ENCODE measurements around the gene ADAMTS2. TPM values are rescaled to one million over a fixed set of nuclear protein-coding genes. Genes with fewer than 3 reads are reported as not detected.

ADAMTS2 gene
- total RNA-seq, 4 donors from 2014 or later: 6.0 to 20.9 (median 13.5) TPM

- no peak for TF ChIP-seq POLR2AphosphoS5 (IDR thresholded peaks at IDR 0.05)
- TF ChIP-seq POLR2A (IDR thresholded peaks at IDR 0.05): no peak
- TF ChIP-seq CTCF (IDR thresholded peaks at IDR 0.05): no peak
- no peak for TF ChIP-seq EP300 (IDR thresholded peaks at IDR 0.05; ENCODE audit: low read depth)
- H3K36me3 ChIP-seq: no peaks in the 10 kb centered on the region
- no peak overlapping the region for H3K27ac ChIP-seq
- intact Hi-C loops (cut with DNase I; ENCODE audit: low total_unique reads) (no loop called here), in situ Hi-C loops (cut with MboI; ENCODE audit: low pct_ligation_motif_present in 1 of 4, low pct_unique_long_range_greater_than_20kb in 1 of 4, low sequenced_read_pairs in 3 of 4) (no loop called here)
- H3K4me3 ChIP-seq: no peak overlapping the region
- H3K9me3 ChIP-seq: no peaks in the 10 kb centered on the region
- H3K27me3 ChIP-seq: no peaks in the 10 kb centered on the region
- H3K4me1 ChIP-seq: no peaks in the 10 kb centered on the region
- DNase-seq: no peak
- 84% methylated on average over 6 of the region's 9 CpGs; no CpG with 5 or more reads in 1 of the 2 donors for WGBS, 2 donors (ENCODE audit: low coverage in 1 of 2)
These were observed 122.8 kb downstream of the ADAMTS2 start for GRCh38 chr5:179222246-179223017.

- no peaks in the 10 kb centered on the region for H3K36me3 ChIP-seq
- in situ Hi-C loops (cut with MboI; ENCODE audit: low pct_ligation_motif_present in 1 of 4, low pct_unique_long_range_greater_than_20kb in 1 of 4, low sequenced_read_pairs in 3 of 4): no loop called here
- no peaks in the 10 kb centered on the region for H3K4me1 ChIP-seq
- no peak overlapping the region for H3K27ac ChIP-seq
- H3K27me3 ChIP-seq: no peaks in the 10 kb centered on the region
- WGBS, 2 donors (ENCODE audit: low coverage in 1 of 2): 81% methylated on average over 6 of the region's 6 CpGs; no CpG with 5 or more reads in 1 of the 2 donors
- no peak for DNase-seq
- TF ChIP-seq POLR2AphosphoS5 (IDR thresholded peaks at IDR 0.05): no peak
- H3K9me3 ChIP-seq: no peaks in the 10 kb centered on the region
- intact Hi-C loops (cut with DNase I; ENCODE audit: low total_unique reads): no loop called here
- no peak overlapping the region for H3K4me3 ChIP-seq
These were observed 123.4 kb downstream of the ADAMTS2 start for GRCh38 chr5:179221877-179222220.

GRCh38 chr5:179221196-179221876, 123.9 kb downstream of the ADAMTS2 start:
- no peak overlapping the region for H3K27ac ChIP-seq
- TF ChIP-seq EP300 (IDR thresholded peaks at IDR 0.05; ENCODE audit: low read depth) (no peak), CTCF (IDR thresholded peaks at IDR 0.05) (no peak), POLR2A (IDR thresholded peaks at IDR 0.05) (no peak), POLR2AphosphoS5 (IDR thresholded peaks at IDR 0.05) (no peak)
- no peaks in the 10 kb centered on the region for H3K27me3 ChIP-seq
- no peaks in the 10 kb centered on the region for H3K4me1 ChIP-seq
- no peak for DNase-seq
- 88% methylated on average over 14 of the region's 14 CpGs; no CpG with 5 or more reads in 1 of the 2 donors for WGBS, 2 donors (ENCODE audit: low coverage in 1 of 2)
- no peaks in the 10 kb centered on the region for H3K36me3 ChIP-seq
- in situ Hi-C loops (cut with MboI; ENCODE audit: low pct_ligation_motif_present in 1 of 4, low pct_unique_long_range_greater_than_20kb in 1 of 4, low sequenced_read_pairs in 3 of 4) (no loop called here), intact Hi-C loops (cut with DNase I; ENCODE audit: low total_unique reads) (no loop called here)
- H3K9me3 ChIP-seq: no peaks in the 10 kb centered on the region
- no peak overlapping the region for H3K4me3 ChIP-seq

GRCh38 chr5:179220716-179221115, 124.5 kb downstream of the ADAMTS2 start:
- H3K27me3 ChIP-seq: no peaks in the 10 kb centered on the region
- WGBS, 2 donors (ENCODE audit: low coverage in 1 of 2): 60 to 69% methylated on average over 1 to 7 of the region's 8 CpGs
- no peak for DNase-seq
- no peaks in the 10 kb centered on the region for H3K36me3 ChIP-seq
- intact Hi-C loops (cut with DNase I; ENCODE audit: low total_unique reads): no loop called here
- in situ Hi-C loops (cut with MboI; ENCODE audit: low pct_ligation_motif_present in 1 of 4, low pct_unique_long_range_greater_than_20kb in 1 of 4, low sequenced_read_pairs in 3 of 4): no loop called here
- H3K9me3 ChIP-seq: no peaks in the 10 kb centered on the region
- TF ChIP-seq EP300 (IDR thresholded peaks at IDR 0.05; ENCODE audit: low read depth) (no peak), CTCF (IDR thresholded peaks at IDR 0.05) (no peak), POLR2A (IDR thresholded peaks at IDR 0.05) (no peak), POLR2AphosphoS5 (IDR thresholded peaks at IDR 0.05) (no peak)
- no peak overlapping the region for H3K27ac ChIP-seq
- H3K4me3 ChIP-seq: no peak overlapping the region
- no peaks in the 10 kb centered on the region for H3K4me1 ChIP-seq

All from transverse colon (tissue), 4 donors.